Karpas-422 (cell line): ENCODE results near the gene FGFR3. TPM values are rescaled to one million over a fixed set of nuclear protein-coding genes. Genes with fewer than 3 reads are reported as not detected.
A peak's percentile ranks its signal among the peaks of the same experiment; 100 is the strongest.

Source experiments
- DNase-seq: peaks from one replicate; pipeline ENCODE4 v3.0.0-alpha.2; 2015
- H2AFZ ChIP-seq: fragments of 200-600 bp; sonication (generic); 2 replicates; pipeline ENCODE4 v1.6.1; 2014; ENCODE audit warnings: antibody characterized with exemption, low read length, mixed read lengths
- H3K27ac ChIP-seq: fragments of 200-600 bp; sonication (generic); 2 replicates; pipeline ENCODE4 v1.5.1; 2014; ENCODE audit warnings: mild to moderate bottlenecking, low read length, moderate library complexity
- H3K27me3 ChIP-seq: fragments of 200-600 bp; sonication (generic); 2 replicates; pipeline ENCODE4 v1.6.1; 2014; ENCODE audit warnings: low read length, mixed read lengths
- H3K36me3 ChIP-seq: fragments of 200-600 bp; sonication (generic); 2 replicates; pipeline ENCODE4 v1.6.1; 2014; ENCODE audit warnings: low read length, mixed read lengths; ENCODE audit not compliant: insufficient read depth
- H3K4me1 ChIP-seq: fragments of 200-600 bp; sonication (generic); 2 replicates; pipeline ENCODE4 v1.6.1; 2014; ENCODE audit warnings: mild to moderate bottlenecking, low read length, mixed read lengths
- H3K4me2 ChIP-seq: fragments of 200-600 bp; sonication (generic); 2 replicates; pipeline ENCODE4 v1.6.1; 2014; ENCODE audit warnings: low read length, low read depth, mild to moderate bottlenecking; ENCODE audit not compliant: poor library complexity, severe bottlenecking
- H3K4me3 ChIP-seq: fragments of 200-600 bp; sonication (generic); 2 replicates; pipeline ENCODE4 v1.5.1; 2014; ENCODE audit warnings: mild to moderate bottlenecking, antibody characterized with exemption, low read length, mixed read lengths
- H3K79me2 ChIP-seq: fragments of 200-600 bp; sonication (generic); 2 replicates; pipeline ENCODE4 v1.6.1; 2014; ENCODE audit warnings: mild to moderate bottlenecking, low read length, mixed read lengths
- H3K9ac ChIP-seq: fragments of 200-600 bp; sonication (generic); 2 replicates; pipeline ENCODE4 v1.6.0; 2014; ENCODE audit warnings: low read length
- H3K9me2 ChIP-seq: fragments of 200-600 bp; sonication (generic), shearing (Covaris generic); replicated peaks from 2 replicates; pipeline ENCODE4 v1.6.0; 2014; ENCODE audit warnings: mild to moderate bottlenecking, low read length, moderate library complexity; ENCODE audit not compliant: insufficient read depth
- H3K9me3 ChIP-seq: fragments of 300-700, 200-600 bp; sonication (generic); 2 replicates; pipeline ENCODE4 v1.6.1; 2014; ENCODE audit warnings: low read length, mixed read lengths
- H4K20me1 ChIP-seq: fragments of 200-600 bp; sonication (generic); 2 replicates; pipeline ENCODE4 v1.6.1; 2014; ENCODE audit warnings: mild to moderate bottlenecking, antibody characterized with exemption, low read length, low read depth; ENCODE audit not compliant: insufficient read depth
- total RNA-seq: library from RNA; depleted of rRNA; stranded (reverse); fragments of >200 nt; shearing (Covaris generic); gene quantifications from 2 replicates; pipeline ENCODE4 v1.2.3, GENCODE V29; 2014; ENCODE audit warnings: low replicate concordance

The FGFR3 gene
- total RNA-seq, 1 experiment from 2014 or later = not detected

DNA sequence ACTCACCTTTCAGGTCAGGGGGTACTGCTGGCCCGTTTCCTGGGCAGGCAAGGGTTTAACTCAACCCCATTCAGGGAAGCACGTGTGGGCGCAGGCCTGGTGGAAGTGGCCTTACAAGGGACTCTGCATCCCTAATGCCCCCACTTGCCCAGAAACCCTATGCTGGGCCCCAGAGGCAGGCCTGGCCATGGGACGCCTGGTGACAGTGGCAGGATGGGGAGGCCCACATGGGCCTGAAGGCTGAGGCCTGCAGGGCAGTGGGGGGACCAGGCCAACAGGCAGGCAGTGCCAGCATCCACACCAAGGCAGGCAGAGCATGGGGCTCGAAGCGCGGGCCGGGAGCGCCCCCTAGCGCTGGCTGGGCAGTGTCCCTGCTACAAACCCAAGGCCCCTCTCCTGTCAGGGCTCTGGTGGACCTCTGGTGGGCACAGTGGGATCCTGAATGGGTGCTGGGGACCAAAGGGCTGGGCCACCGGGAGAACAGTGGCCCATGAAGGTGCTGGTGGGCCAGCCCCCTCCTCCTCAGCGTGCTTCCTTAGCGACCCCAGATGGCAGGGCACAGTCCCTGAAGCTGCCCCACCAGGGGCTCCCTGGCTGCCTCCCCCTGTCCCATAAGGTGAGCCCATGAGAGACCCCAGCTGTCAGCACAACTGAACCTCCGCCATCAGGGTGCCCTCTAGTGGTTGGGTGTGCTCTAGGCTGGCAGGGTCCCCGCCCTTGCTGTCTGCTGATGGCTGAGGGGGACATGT lies 16.8 kb downstream of the FGFR3 start:
- Histone ChIP-seq H3K27me3 (no peaks in the 10 kb centered on the region), H4K20me1 (peaks cover 9% of the 10 kb centered on the region; the same call in 1 of the 2 replicates), H3K4me1 (peaks cover 9% of the 10 kb centered on the region), H3K36me3 (no peaks in the 10 kb centered on the region; the same call in 1 of the 2 replicates), H3K4me3 (no peak overlapping the region), H3K9ac (no peak overlapping the region), H2AFZ (no peak overlapping the region), H3K9me2 (no peaks in the 10 kb centered on the region), H3K9me3 (no peaks in the 10 kb centered on the region), H3K79me2 (no peaks in the 10 kb centered on the region), H3K4me2 (no peak overlapping the region), H3K27ac (no peak overlapping the region)
- peak; percentile 92 for DNase-seq

DNA sequence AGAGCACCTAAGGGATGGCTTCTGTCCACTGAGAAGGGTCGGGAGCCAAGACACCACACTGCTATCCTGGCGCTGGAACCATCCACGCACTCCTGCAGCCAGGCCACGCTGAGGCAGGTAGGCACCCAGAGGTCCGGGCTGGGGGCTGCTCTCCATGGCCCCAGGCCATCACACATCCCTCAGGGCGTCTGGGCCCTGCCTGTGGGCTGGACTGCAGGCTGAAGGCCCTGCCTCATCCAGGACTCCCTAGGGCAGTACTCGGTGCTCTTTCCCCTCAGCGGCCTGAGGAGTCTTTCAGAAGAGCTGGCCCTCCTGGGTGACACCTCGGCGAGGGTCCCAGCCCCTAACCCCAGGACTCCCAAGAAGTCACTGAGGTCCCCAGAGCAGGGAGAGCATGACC lies 17.7 kb downstream of the FGFR3 start:
- Histone ChIP-seq H3K27ac (no peak overlapping the region), H3K36me3 (peaks cover 1% of the 10 kb centered on the region), H4K20me1 (peaks cover 9% of the 10 kb centered on the region; the same call in 1 of the 2 replicates), H3K79me2 (no peaks in the 10 kb centered on the region), H3K4me2 (no peak overlapping the region), H3K4me1 (peaks cover 9% of the 10 kb centered on the region), H3K27me3 (no peaks in the 10 kb centered on the region), H3K4me3 (no peak overlapping the region), H3K9me3 (no peaks in the 10 kb centered on the region), H3K9me2 (no peaks in the 10 kb centered on the region), H3K9ac (no peak overlapping the region), H2AFZ (no peak overlapping the region)
- DNase-seq = no peak

DNA sequence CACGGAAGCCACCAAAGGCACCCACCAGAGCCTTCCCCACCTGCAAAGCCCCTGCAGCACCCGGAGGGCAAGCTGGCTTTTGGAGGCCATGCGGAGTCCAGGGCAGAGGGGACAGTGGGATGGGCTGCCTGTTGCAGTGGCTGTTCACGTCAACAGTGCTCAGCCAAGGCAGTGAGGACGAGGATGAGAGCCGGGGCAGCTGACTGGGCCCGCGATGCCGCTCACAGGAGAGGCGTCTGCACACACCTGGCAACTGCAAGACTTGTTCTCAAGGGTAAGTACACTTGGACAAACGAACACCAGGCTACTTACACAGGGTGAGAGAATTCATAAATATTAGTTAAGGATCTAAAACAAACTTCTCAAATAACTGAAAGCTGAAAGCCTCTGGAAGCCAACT lies 19.6 kb downstream of the FGFR3 start:
- Histone ChIP-seq H3K79me2 (no peaks in the 10 kb centered on the region), H3K36me3 (peaks cover 6% of the 10 kb centered on the region), H3K4me2 (no peak overlapping the region), H4K20me1 (peaks cover 9% of the 10 kb centered on the region; the same call in 1 of the 2 replicates), H3K4me3 (no peak overlapping the region), H3K4me1 (no peaks in the 10 kb centered on the region), H3K9ac (no peak overlapping the region), H3K9me3 (no peaks in the 10 kb centered on the region), H3K27ac (no peak overlapping the region), H2AFZ (no peak overlapping the region), H3K9me2 (no peaks in the 10 kb centered on the region), H3K27me3 (no peaks in the 10 kb centered on the region)
- no peak for DNase-seq

DNA sequence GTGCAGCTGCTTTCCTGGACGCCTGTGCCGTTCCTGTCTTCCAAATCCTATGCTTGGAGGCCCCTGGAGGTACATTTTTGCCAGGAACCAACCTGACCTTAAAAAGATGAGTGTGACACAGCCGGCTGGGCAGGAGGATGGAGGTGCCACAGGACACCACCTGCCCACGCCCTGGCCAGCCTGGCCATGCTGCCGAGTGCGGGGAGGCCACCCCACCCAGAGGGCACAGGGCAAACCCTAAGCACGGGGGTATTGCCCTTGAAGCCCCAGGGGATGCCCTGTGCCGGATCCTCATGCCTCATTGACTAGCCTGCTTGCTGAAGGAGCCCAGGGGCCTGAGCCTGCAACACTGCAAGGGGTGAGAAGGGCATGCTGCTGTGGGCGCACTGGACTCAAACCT lies 20.1 kb downstream of the FGFR3 start:
- no peak overlapping the region for H3K4me3 ChIP-seq
- DNase-seq = no peak
- no peak overlapping the region for H3K4me2 ChIP-seq
- H3K9me3 ChIP-seq = no peaks in the 10 kb centered on the region
- peaks cover 9% of the 10 kb centered on the region; the same call in 1 of the 2 replicates for H4K20me1 ChIP-seq
- no peak overlapping the region for H3K9ac ChIP-seq
- no peaks in the 10 kb centered on the region for H3K79me2 ChIP-seq
- no peaks in the 10 kb centered on the region for H3K27me3 ChIP-seq
- no peaks in the 10 kb centered on the region for H3K4me1 ChIP-seq
- H3K36me3 ChIP-seq = peaks cover 6% of the 10 kb centered on the region
- H3K27ac ChIP-seq = no peak overlapping the region
- no peak overlapping the region for H2AFZ ChIP-seq
- no peaks in the 10 kb centered on the region for H3K9me2 ChIP-seq

DNA sequence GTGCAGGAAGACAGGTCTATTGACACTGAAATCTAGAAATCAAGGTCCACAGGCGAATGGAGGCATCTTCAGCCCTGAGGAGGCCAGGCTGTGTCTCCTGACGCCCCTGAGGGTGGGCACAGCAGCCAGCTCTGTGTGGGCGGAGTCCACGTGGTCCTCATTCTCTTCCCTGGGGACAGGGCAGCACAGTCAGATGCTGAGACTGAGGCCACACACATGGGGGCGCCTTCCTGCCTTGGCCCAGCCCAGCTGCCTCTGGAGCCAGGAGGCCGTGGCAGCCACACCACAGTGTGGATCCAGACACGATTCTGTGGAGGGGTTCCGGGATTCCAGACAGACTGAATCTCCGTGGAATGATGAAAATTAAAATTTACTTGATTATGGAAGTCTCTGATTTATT lies 20.8 kb downstream of the FGFR3 start:
- H3K9me3 ChIP-seq = no peaks in the 10 kb centered on the region
- peaks cover 6% of the 10 kb centered on the region for H3K36me3 ChIP-seq
- no peak for DNase-seq
- H3K27ac ChIP-seq = no peak overlapping the region
- H3K79me2 ChIP-seq = no peaks in the 10 kb centered on the region
- no peaks in the 10 kb centered on the region for H3K27me3 ChIP-seq
- H3K4me1 ChIP-seq = no peaks in the 10 kb centered on the region
- H4K20me1 ChIP-seq = peaks cover 6% of the 10 kb centered on the region; the same call in 1 of the 2 replicates
- no peaks in the 10 kb centered on the region for H3K9me2 ChIP-seq
- H3K4me2 ChIP-seq = no peak overlapping the region
- H3K9ac ChIP-seq = no peak overlapping the region
- H3K4me3 ChIP-seq = no peak overlapping the region
- H2AFZ ChIP-seq = no peak overlapping the region

DNA sequence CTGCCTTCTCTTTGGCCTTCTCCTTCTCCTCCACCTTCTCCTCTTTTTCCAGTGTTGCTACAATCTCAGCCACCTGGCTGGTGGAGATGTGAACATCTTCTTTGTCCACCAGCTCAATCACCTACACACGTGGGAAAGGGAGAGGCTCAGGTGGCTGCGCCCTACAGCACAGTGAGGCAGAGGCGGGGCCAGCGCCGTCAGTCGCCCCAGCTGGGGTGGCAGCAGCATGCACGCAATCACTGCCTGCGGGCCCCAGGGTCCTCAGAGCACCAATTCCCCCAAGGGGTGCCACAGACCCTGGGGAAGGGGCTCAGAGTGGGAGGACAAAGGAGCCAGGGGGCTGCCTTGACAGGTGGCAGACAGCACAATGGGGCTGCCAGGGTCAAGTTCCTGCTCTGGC lies 21.4 kb downstream of the FGFR3 start:
- H3K9me2 ChIP-seq = no peaks in the 10 kb centered on the region
- peaks cover 6% of the 10 kb centered on the region for H3K36me3 ChIP-seq
- H3K4me2 ChIP-seq = no peak overlapping the region
- H3K9ac ChIP-seq = no peak overlapping the region
- no peaks in the 10 kb centered on the region for H3K9me3 ChIP-seq
- no peak overlapping the region for H3K4me3 ChIP-seq
- no peaks in the 10 kb centered on the region for H3K4me1 ChIP-seq
- DNase-seq = no peak
- H3K79me2 ChIP-seq = no peaks in the 10 kb centered on the region
- H3K27me3 ChIP-seq = no peaks in the 10 kb centered on the region
- H4K20me1 ChIP-seq = peaks cover 4% of the 10 kb centered on the region; the same call in 1 of the 2 replicates
- H2AFZ ChIP-seq = no peak overlapping the region
- no peak overlapping the region for H3K27ac ChIP-seq

DNA sequence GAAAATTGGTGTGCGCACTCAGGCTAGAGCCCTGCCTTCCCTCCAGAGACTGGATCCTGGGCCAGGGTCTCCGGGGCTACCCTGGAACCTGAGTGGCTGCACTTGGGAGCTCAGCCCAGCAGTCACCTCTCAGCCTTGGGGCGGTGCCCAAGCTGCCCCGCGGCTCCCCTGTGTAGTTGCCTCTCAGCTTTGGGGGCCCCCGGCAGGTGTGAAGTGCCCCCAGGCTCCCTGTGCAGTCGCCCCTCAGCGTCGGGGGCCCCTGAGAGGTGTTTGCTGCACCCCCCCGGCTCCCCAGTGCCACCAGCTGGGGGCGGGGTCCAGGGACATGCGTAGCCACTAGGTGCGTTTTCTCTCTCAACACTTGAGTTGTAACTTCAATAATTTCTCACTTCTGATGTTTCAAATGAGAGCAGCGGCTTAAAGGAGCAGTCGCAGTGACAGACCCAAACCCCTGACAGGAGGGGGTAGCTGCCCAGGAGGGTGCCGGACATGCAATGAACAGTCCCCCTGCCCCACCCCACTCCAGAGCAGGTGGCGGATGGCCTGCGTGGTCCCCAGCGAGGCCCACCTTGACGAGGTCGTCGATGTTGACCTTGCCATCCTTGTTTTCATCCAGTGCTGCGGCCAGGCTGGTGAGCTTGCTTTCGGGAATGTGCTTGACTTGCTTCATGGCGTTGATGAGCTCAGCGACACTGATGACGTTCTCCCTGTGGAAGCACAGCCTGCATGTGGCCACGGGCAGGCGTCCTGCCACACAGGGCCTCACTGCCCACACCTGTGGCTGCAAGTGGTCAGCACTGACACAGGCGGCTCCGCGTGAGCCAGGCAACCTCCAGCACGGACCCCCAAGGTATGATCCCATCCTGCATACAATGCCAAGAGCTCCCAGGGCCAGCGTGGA lies 22.3 kb downstream of the FGFR3 start:
- no peak overlapping the region for H3K4me3 ChIP-seq
- no peak overlapping the region for H3K9ac ChIP-seq
- H3K79me2 ChIP-seq = no peaks in the 10 kb centered on the region
- H3K4me1 ChIP-seq = no peaks in the 10 kb centered on the region
- H2AFZ ChIP-seq = no peak overlapping the region
- no peak overlapping the region for H3K4me2 ChIP-seq
- no peak overlapping the region for H3K27ac ChIP-seq
- H4K20me1 ChIP-seq = no peaks in the 10 kb centered on the region
- peaks cover 6% of the 10 kb centered on the region for H3K36me3 ChIP-seq
- no peak for DNase-seq
- H3K9me3 ChIP-seq = no peaks in the 10 kb centered on the region
- no peaks in the 10 kb centered on the region for H3K27me3 ChIP-seq
- H3K9me2 ChIP-seq = no peaks in the 10 kb centered on the region
